ENCODE data around the gene TMEM255B. TPM values are rescaled to one million over a fixed set of nuclear protein-coding genes. Genes with fewer than 3 reads are reported as not detected.

The TMEM255B gene
- total RNA-seq, 6 donors from 2014 or later = 1.4 to 39.0 (median 13.8) TPM

GRCh38 chr13:113762075-113762474 is 3.0 kb downstream of the TMEM255B start:
- peaks cover 8 to 18% (median 13%) of the 10 kb centered on the region in 4 donors for H3K4me1 ChIP-seq
- DNase-seq (no peak), ATAC-seq (ENCODE audit: low FRiP score in 2 of 2) (no peak)
- no peak overlapping the region for H3K27ac ChIP-seq
- no peaks in the 10 kb centered on the region for H3K36me3 ChIP-seq
- no peaks in the 10 kb centered on the region for H3K9me3 ChIP-seq
- no peaks in the 10 kb centered on the region for H3K27me3 ChIP-seq
- WGBS, 2 donors = 67 to 75% methylated on average over 2 of the region's 2 CpGs
- TF ChIP-seq, protein P1, sequence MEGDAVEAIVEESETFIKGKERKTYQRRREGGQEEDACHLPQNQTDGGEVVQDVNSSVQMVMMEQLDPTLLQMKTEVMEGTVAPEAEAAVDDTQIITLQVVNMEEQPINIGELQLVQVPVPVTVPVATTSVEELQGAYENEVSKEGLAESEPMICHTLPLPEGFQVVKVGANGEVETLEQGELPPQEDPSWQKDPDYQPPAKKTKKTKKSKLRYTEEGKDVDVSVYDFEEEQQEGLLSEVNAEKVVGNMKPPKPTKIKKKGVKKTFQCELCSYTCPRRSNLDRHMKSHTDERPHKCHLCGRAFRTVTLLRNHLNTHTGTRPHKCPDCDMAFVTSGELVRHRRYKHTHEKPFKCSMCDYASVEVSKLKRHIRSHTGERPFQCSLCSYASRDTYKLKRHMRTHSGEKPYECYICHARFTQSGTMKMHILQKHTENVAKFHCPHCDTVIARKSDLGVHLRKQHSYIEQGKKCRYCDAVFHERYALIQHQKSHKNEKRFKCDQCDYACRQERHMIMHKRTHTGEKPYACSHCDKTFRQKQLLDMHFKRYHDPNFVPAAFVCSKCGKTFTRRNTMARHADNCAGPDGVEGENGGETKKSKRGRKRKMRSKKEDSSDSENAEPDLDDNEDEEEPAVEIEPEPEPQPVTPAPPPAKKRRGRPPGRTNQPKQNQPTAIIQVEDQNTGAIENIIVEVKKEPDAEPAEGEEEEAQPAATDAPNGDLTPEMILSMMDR (IDR thresholded peaks at IDR 0.05) = no peak
- TF ChIP-seq POLR2A (IDR thresholded peaks at IDR 0.05) (no peak), EP300 (IDR thresholded peaks at IDR 0.05) (no peak), POLR2AphosphoS5 (IDR thresholded peaks at IDR 0.05) (no peak)
- no peak overlapping the region for H3K4me3 ChIP-seq

GRCh38 chr13:113762538-113762937 is 3.5 kb downstream of the TMEM255B start:
- no peak for TF ChIP-seq EP300 (IDR thresholded peaks at IDR 0.05)
- TF ChIP-seq, protein P1 (IDR thresholded peaks at IDR 0.05) = no peak
- no peak for TF ChIP-seq POLR2AphosphoS5 (IDR thresholded peaks at IDR 0.05)
- TF ChIP-seq POLR2A (IDR thresholded peaks at IDR 0.05) = no peak
- no peak overlapping the region for H3K27ac ChIP-seq
- H3K9me3 ChIP-seq = no peaks in the 10 kb centered on the region
- H3K4me1 ChIP-seq = peaks cover 8 to 18% (median 13%) of the 10 kb centered on the region in 4 donors
- H3K4me3 ChIP-seq = no peak overlapping the region
- H3K36me3 ChIP-seq = no peaks in the 10 kb centered on the region
- H3K27me3 ChIP-seq = no peaks in the 10 kb centered on the region
- 80 to 83% methylated on average over 11 of the region's 11 CpGs for WGBS, 2 donors
- DNase-seq (no peak), ATAC-seq (ENCODE audit: low FRiP score in 2 of 2) (no peak)

DNA sequence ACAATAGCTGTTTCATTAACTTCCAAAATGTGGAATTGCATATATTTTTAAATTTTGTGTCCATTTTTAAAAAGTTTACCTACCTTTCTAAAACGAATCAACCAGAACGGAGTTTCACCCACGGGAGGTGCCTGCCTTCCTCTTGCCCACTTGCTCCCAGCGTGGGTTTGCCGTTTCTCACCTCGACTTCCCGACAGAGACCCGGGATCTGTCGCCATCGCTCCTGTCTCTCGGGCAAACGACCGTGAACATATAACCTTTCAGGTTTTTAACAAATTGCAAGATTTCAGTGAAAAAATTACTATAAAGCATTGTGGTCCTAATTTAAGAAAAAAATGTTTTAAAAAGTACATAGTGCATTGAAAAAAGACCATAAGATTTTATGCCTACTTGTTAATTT is 4.2 kb downstream of the TMEM255B start:
- peaks cover 8 to 15% (median 11%) of the 10 kb centered on the region in 4 donors for H3K4me1 ChIP-seq
- H3K9me3 ChIP-seq = no peaks in the 10 kb centered on the region
- WGBS, 2 donors = 87 to 89% methylated on average over 13 of the region's 13 CpGs
- TF ChIP-seq, protein P1 (IDR thresholded peaks at IDR 0.05) = no peak
- DNase-seq = no peak
- no peaks in the 10 kb centered on the region for H3K36me3 ChIP-seq
- no peak overlapping the region for H3K27ac ChIP-seq
- ATAC-seq (ENCODE audit: low FRiP score in 2 of 2) = no peak
- H3K4me3 ChIP-seq = no peak overlapping the region
- H3K27me3 ChIP-seq = no peaks in the 10 kb centered on the region

DNA sequence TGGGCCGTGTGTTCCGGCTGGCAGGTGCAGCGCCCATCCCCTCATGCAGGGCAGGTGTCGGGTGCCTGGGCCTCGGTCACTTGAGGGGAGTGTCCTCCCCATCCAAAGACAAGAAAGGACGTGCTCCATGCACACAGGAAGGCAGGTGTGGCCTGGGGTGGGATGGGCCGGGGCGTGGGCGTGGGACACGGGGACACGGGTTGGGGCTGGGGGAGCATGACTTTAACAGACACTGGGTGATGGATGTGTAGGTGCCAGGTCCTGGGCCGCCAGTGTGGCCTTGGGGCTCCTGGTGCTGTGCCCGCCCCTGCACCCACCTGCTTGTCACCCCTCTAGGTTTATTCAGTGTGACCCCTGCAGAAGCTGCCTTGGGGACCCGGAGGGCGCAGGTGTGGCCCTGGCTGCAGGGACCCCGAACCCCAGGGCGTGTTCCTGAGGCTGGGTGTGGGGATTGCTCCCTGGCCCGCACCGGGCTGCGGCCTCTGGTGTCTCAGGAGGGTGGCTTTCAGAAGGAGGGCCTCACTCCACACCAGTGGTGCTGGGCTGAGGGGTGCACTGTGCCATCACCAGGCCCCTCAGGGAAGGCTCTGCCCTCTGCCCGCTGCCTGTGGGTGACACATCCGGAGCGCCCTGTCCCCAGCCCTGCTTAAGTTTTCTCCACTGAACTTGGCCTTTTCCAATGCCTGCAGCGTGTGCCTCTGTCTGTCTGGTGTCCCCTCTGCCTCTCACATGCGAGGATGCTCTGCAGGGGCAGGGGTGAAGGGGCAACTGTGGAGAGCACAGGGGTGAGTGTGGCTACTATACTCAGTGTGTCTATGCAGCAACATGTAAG is 5.2 kb downstream of the TMEM255B start:
- WGBS, 2 donors = 81 to 91% methylated on average over 10 to 25 of the region's 25 CpGs
- no peak overlapping the region for H3K27ac ChIP-seq
- TF ChIP-seq, protein P1 (IDR thresholded peaks at IDR 0.05) = no peak
- TF ChIP-seq EP300 (IDR thresholded peaks at IDR 0.05) = no peak
- no peak for TF ChIP-seq POLR2AphosphoS5 (IDR thresholded peaks at IDR 0.05)
- TF ChIP-seq POLR2A (IDR thresholded peaks at IDR 0.05) = no peak
- no peak overlapping the region for H3K4me3 ChIP-seq
- DNase-seq = no peak
- H3K4me1 ChIP-seq = peaks cover 4 to 8% (median 8%) of the 10 kb centered on the region in 4 donors
- ATAC-seq (ENCODE audit: low FRiP score in 2 of 2) = no peak
- H3K36me3 ChIP-seq = no peaks in the 10 kb centered on the region
- no peaks in the 10 kb centered on the region for H3K9me3 ChIP-seq
- H3K27me3 ChIP-seq = no peaks in the 10 kb centered on the region

Data from upper lobe of left lung (tissue), 6 donors.